ENCODE data around the gene MEA1. TPM values are rescaled to one million over a fixed set of nuclear protein-coding genes. Genes with fewer than 3 reads are reported as not detected.

MEA1 gene
- total RNA-seq, 2 donors from 2014 or later, result 93.3 to 104 TPM

DNA sequence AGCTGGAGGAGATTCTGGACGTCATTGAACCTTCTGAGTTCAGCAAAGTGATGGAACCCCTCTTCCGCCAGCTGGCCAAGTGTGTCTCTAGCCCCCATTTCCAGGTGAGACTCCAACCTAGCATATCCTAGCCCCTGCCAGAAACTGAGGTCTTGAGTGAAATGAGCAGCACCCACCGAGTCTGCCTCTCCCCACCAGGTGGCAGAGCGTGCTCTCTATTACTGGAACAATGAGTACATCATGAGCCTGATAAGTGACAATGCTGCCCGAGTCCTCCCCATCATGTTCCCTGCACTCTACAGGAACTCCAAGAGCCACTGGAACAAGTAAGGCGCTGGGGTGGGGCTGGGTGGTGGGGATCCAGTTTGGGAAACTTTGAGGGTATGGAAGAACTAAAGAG lies 4.6 kb downstream of the MEA1 start:
- H3K4me1 ChIP-seq (ENCODE audit: control insufficient read depth, insufficient read depth, low read length), result peaks cover 8% of the 10 kb centered on the region
- Mint-ChIP-seq H3K36me3 (ENCODE audit: low read depth) (peaks cover 66% of the 10 kb centered on the region), H3K27me3 (ENCODE audit: insufficient read depth) (no peaks in the 10 kb centered on the region), H3K4me3 (no peak overlapping the region), H3K27ac (peak overlapping the region; percentile 13), H3K9me3 (no peaks in the 10 kb centered on the region), H3K4me1 (peaks cover 12% of the 10 kb centered on the region)
- peaks cover 70% of the 10 kb centered on the region for H3K36me3 ChIP-seq (ENCODE audit: control insufficient read depth, insufficient read depth, low read length)
- no peak overlapping the region for H3K9ac ChIP-seq (ENCODE audit: extremely low read depth, low read length, poor library complexity, severe bottlenecking)
- WGBS, 2 experiments (ENCODE audit: insufficient coverage in 1 of 2, insufficient read length in 1 of 2), result 81 to 96% methylated on average over 4 to 6 of the region's 6 CpGs
- H3K4me3 ChIP-seq (ENCODE audit: low read length), result no peak overlapping the region
- TF ChIP-seq CTCF (conservative IDR thresholded peaks at IDR 0.05), result peak; percentile 69
- no peaks in the 10 kb centered on the region for H3K27me3 ChIP-seq (ENCODE audit: control insufficient read depth, insufficient read depth, low read length, poor library complexity, severe bottlenecking)
- DNase-seq, result peak; percentile 76
- no peak overlapping the region for H3K27ac ChIP-seq (ENCODE audit: low read depth, low read length)
- no peaks in the 10 kb centered on the region for H3K9me3 ChIP-seq (ENCODE audit: control insufficient read depth, low read length)

- H3K27me3 Mint-ChIP-seq (ENCODE audit: insufficient read depth), result no peaks in the 10 kb centered on the region
- WGBS, 2 experiments (ENCODE audit: insufficient coverage in 1 of 2, insufficient read length in 1 of 2), result 92 to 95% methylated on average over 8 to 9 of the region's 9 CpGs
- peaks cover 64% of the 10 kb centered on the region for H3K36me3 Mint-ChIP-seq (ENCODE audit: low read depth)
These were observed 6.6 kb downstream of the MEA1 start for GRCh38 chr6:43007126-43007525.

GRCh38 chr6:43006251-43006650 lies 7.5 kb downstream of the MEA1 start:
- peaks cover 53% of the 10 kb centered on the region for H3K36me3 ChIP-seq (ENCODE audit: control insufficient read depth, insufficient read depth, low read length)
- H3K9me3 ChIP-seq (ENCODE audit: control insufficient read depth, low read length), result no peaks in the 10 kb centered on the region
- Mint-ChIP-seq H3K4me3 (no peak overlapping the region), H3K9me3 (no peaks in the 10 kb centered on the region), H3K27me3 (ENCODE audit: insufficient read depth) (no peaks in the 10 kb centered on the region), H3K27ac (no peak overlapping the region), H3K4me1 (no peaks in the 10 kb centered on the region), H3K36me3 (ENCODE audit: low read depth) (peaks cover 59% of the 10 kb centered on the region)
- no peaks in the 10 kb centered on the region for H3K4me1 ChIP-seq (ENCODE audit: control insufficient read depth, insufficient read depth, low read length)
- TF ChIP-seq CTCF (conservative IDR thresholded peaks at IDR 0.05), result no peak
- no peak for DNase-seq
- WGBS, 2 experiments (ENCODE audit: insufficient coverage in 1 of 2, insufficient read length in 1 of 2), result 94% methylated on average over 11 of the region's 11 CpGs
- no peak overlapping the region for H3K4me3 ChIP-seq (ENCODE audit: low read length)
- H3K27ac ChIP-seq (ENCODE audit: low read depth, low read length), result no peak overlapping the region
- no peak overlapping the region for H3K9ac ChIP-seq (ENCODE audit: extremely low read depth, low read length, poor library complexity, severe bottlenecking)
- H3K27me3 ChIP-seq (ENCODE audit: control insufficient read depth, insufficient read depth, low read length, poor library complexity, severe bottlenecking), result no peaks in the 10 kb centered on the region

More at GRCh38 chr6:43007126-43007525, 6.6 kb downstream of the MEA1 start:
- Histone ChIP-seq H3K9me3 (ENCODE audit: control insufficient read depth, low read length) (no peaks in the 10 kb centered on the region), H3K4me1 (ENCODE audit: control insufficient read depth, insufficient read depth, low read length) (peaks cover 3% of the 10 kb centered on the region), H3K27ac (ENCODE audit: low read depth, low read length) (no peak overlapping the region), H3K36me3 (ENCODE audit: control insufficient read depth, insufficient read depth, low read length) (peaks cover 62% of the 10 kb centered on the region), H3K27me3 (ENCODE audit: control insufficient read depth, insufficient read depth, low read length, poor library complexity, severe bottlenecking) (no peaks in the 10 kb centered on the region), H3K4me3 (ENCODE audit: low read length) (no peak overlapping the region), H3K9ac (ENCODE audit: extremely low read depth, low read length, poor library complexity, severe bottlenecking) (no peak overlapping the region)
- no peak for DNase-seq
- TF ChIP-seq CTCF (conservative IDR thresholded peaks at IDR 0.05), result no peak
- H3K27ac Mint-ChIP-seq, result no peak overlapping the region
- H3K4me1 Mint-ChIP-seq, result no peaks in the 10 kb centered on the region
- no peaks in the 10 kb centered on the region for H3K9me3 Mint-ChIP-seq
- no peak overlapping the region for H3K4me3 Mint-ChIP-seq
